K562 (cell line): ENCODE results near the gene TXLNA. TPM values are rescaled to one million over a fixed set of nuclear protein-coding genes. Genes with fewer than 3 reads are reported as not detected.

ENCODE experiments used
- ARID1B ChIP-seq: fragments of 450-650 bp; IDR thresholded peaks from 2 replicates; pipeline ENCODE4 v1.6.1; 2016; ENCODE audit warnings: antibody characterized with exemption, mild to moderate bottlenecking, inconsistent platforms
- CBFA2T3 ChIP-seq: fragments of 450-650 bp; IDR thresholded peaks from 2 replicates; pipeline ENCODE4 v1.6.1; 2017
- CHCHD3 ChIP-seq: fragments of 250-450 bp; sonication (Bioruptor Pico); IDR thresholded peaks from 2 replicates; pipeline ENCODE4 v2.1.2; 2022; ENCODE audit warnings: mild to moderate bottlenecking
- CREM ChIP-seq: IDR thresholded peaks from 2 replicates; pipeline ENCODE4 v1.6.1; 2014; ENCODE audit warnings: antibody characterized with exemption, low read depth
- EGR1 ChIP-seq: fragments of 450-650 bp; conservative IDR thresholded peaks from 2 replicates; pipeline ENCODE4 v1.6.1; 2017; ENCODE audit warnings: mild to moderate bottlenecking
- GABPB1 ChIP-seq: sonication (generic); formaldehyde crosslinking; IDR thresholded peaks from 2 replicates; pipeline ENCODE4 v1.8.0; 2022; ENCODE audit warnings: mild to moderate bottlenecking, missing genetic modification reagents
- GABPB2 ChIP-seq: fragments of 250-450 bp; sonication (Bioruptor Pico); conservative IDR thresholded peaks from 2 replicates; pipeline ENCODE4 v1.5.1; 2021; ENCODE audit warnings: mild to moderate bottlenecking
- JUN ChIP-seq, 2 experiments: sonication (generic) in 1 of 2; formaldehyde crosslinking in 1 of 2; IDR thresholded peaks; 2 replicates each; pipeline versions ENCODE4 v1.6.1 to v1.8.0; 2012 to 2022; ENCODE audit warnings: borderline replicate concordance in 2 of 2, mild to moderate bottlenecking in 2 of 2, improper control_type of control experiment in 1 of 2, low read depth in 1 of 2, low read length in 1 of 2, missing genetic modification reagents in 1 of 2
- KAT7 ChIP-seq: sonication (generic); formaldehyde crosslinking; IDR thresholded peaks from 2 replicates; pipeline ENCODE4 v1.8.0; 2022; ENCODE audit warnings: missing genetic modification reagents, mild to moderate bottlenecking, borderline replicate concordance
- KLF1 ChIP-seq: fragments of 450-650 bp; IDR thresholded peaks from 2 replicates; pipeline ENCODE4 v1.6.1; 2016; ENCODE audit warnings: missing genetic modification characterization, missing compliant biosample characterization
- LCOR ChIP-seq: sonication (generic); formaldehyde crosslinking; IDR thresholded peaks from 2 replicates; pipeline ENCODE4 v1.8.0; 2022; ENCODE audit warnings: mild to moderate bottlenecking, missing genetic modification reagents
- POLR2A ChIP-seq: fragments of 450-650 bp; conservative IDR thresholded peaks from 2 replicates; pipeline ENCODE4 v1.6.1; 2016
- SREBF2 ChIP-seq: sonication (generic); formaldehyde crosslinking; IDR thresholded peaks from 2 replicates; pipeline ENCODE4 v1.4.0; 2020; ENCODE audit warnings: mild to moderate bottlenecking, missing genetic modification reagents
- ZFX ChIP-seq: sonication (generic); formaldehyde crosslinking; IDR thresholded peaks from 2 replicates; pipeline ENCODE4 v1.8.0; 2022; ENCODE audit warnings: mild to moderate bottlenecking, missing genetic modification reagents, moderate library complexity
- ZNF124 ChIP-seq: sonication (generic); formaldehyde crosslinking; IDR thresholded peaks from 2 replicates; pipeline ENCODE4 v1.8.1; 2022; ENCODE audit warnings: missing genetic modification reagents
- polyA plus RNA-seq, 8 experiments: library from polyadenylated mRNA; depleted of rRNA in 4 of 8; stranded (reverse) in 5 of 8; unstranded in 3 of 8; fragments of >200 nt; fragmentation: Nextera tagmentation in 2 of 8; fragmentation: Illumina TruSeq in 1 of 8; extraction: Ambion mirVana in 2 of 8; extraction: Trizol in 1 of 8; gene quantifications; 2 replicates each; pipeline versions ENCODE4 v1.2.1 to v1.2.3, GENCODE V29; 2011 to 2014; ENCODE audit warnings: inconsistent platforms in 1 of 8, missing spikeins in 1 of 8
- total RNA-seq, 7 experiments: library from RNA; depleted of rRNA in 6 of 7; stranded (reverse); fragments of >200 nt in 6 of 7; fragmentation: Illumina TruSeq in 2 of 7; extraction: Trizol in 2 of 7; gene quantifications; 2 replicates each; pipeline versions ENCODE4 v1.2.1 to v1.2.3, GENCODE V29; 2011 to 2021; ENCODE audit warnings: low replicate concordance in 1 of 7
- TF ChIP-seq, protein P1 (sequence below): fragments of 450-650 bp; formaldehyde crosslinking; IDR thresholded peaks from 2 replicates; pipeline ENCODE4 v1.4.0; 2020; ENCODE audit warnings: mild to moderate bottlenecking, moderate library complexity
- TF ChIP-seq, protein P2 (sequence below): fragments of 450-650 bp; IDR thresholded peaks from 2 replicates; pipeline ENCODE4 v1.6.1; 2016; ENCODE audit warnings: mild to moderate bottlenecking
- TF ChIP-seq, protein P3 (sequence below), 2 experiments: IDR thresholded peaks; 2 replicates each; pipeline ENCODE4 v1.6.1; 2011; ENCODE audit warnings: borderline replicate concordance in 1 of 2, control low read depth in 1 of 2, low read depth in 1 of 2, low read length in 1 of 2, mild to moderate bottlenecking in 1 of 2, mixed read lengths in 1 of 2, moderate library complexity in 1 of 2; ENCODE audit not compliant: insufficient read depth in 1 of 2, insufficient read length in 1 of 2, poor library complexity in 1 of 2, severe bottlenecking in 1 of 2; ENCODE audit errors: extremely low read depth in 1 of 2
- TF ChIP-seq, protein P4 (sequence below), 2 experiments: fragments of 450-650 bp; IDR thresholded peaks; 2 replicates each; pipeline ENCODE4 v1.6.1; 2018; ENCODE audit warnings: mild to moderate bottlenecking in 2 of 2, low read depth in 1 of 2; ENCODE audit not compliant: partially characterized antibody in 2 of 2

Gene TXLNA
- total and polyA plus RNA-seq, 9 of the 15 experiments (the other 6 are each of a cell fraction or from before 2014, with no cell fraction given) = 9.2 to 54.5 (median 39.3) TPM

GRCh38 chr1:32241001-32241763 lies 61.7 kb downstream of the TXLNA start (continued):
- TF ChIP-seq, protein P1, sequence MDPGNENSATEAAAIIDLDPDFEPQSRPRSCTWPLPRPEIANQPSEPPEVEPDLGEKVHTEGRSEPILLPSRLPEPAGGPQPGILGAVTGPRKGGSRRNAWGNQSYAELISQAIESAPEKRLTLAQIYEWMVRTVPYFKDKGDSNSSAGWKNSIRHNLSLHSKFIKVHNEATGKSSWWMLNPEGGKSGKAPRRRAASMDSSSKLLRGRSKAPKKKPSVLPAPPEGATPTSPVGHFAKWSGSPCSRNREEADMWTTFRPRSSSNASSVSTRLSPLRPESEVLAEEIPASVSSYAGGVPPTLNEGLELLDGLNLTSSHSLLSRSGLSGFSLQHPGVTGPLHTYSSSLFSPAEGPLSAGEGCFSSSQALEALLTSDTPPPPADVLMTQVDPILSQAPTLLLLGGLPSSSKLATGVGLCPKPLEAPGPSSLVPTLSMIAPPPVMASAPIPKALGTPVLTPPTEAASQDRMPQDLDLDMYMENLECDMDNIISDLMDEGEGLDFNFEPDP (CRISPR knock-in tag) = no peak
- no peak for TF ChIP-seq KAT7 (CRISPR knock-in tag)
- peak; percentile 76 for TF ChIP-seq EGR1
- peak; percentile 73; the same call in 1 of the 2 replicates for TF ChIP-seq ZNF124 (CRISPR knock-in tag)
- no peak for TF ChIP-seq KLF1 (tag)
- peak; percentile 56 for TF ChIP-seq ARID1B
- peak; percentile 69 for TF ChIP-seq ZFX (CRISPR knock-in tag)
- TF ChIP-seq, protein P2, sequence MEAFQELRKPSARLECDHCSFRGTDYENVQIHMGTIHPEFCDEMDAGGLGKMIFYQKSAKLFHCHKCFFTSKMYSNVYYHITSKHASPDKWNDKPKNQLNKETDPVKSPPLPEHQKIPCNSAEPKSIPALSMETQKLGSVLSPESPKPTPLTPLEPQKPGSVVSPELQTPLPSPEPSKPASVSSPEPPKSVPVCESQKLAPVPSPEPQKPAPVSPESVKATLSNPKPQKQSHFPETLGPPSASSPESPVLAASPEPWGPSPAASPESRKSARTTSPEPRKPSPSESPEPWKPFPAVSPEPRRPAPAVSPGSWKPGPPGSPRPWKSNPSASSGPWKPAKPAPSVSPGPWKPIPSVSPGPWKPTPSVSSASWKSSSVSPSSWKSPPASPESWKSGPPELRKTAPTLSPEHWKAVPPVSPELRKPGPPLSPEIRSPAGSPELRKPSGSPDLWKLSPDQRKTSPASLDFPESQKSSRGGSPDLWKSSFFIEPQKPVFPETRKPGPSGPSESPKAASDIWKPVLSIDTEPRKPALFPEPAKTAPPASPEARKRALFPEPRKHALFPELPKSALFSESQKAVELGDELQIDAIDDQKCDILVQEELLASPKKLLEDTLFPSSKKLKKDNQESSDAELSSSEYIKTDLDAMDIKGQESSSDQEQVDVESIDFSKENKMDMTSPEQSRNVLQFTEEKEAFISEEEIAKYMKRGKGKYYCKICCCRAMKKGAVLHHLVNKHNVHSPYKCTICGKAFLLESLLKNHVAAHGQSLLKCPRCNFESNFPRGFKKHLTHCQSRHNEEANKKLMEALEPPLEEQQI = no peak
- TF ChIP-seq POLR2A = no peak
- no peak for TF ChIP-seq GABPB2 (CRISPR knock-in tag)
- TF ChIP-seq, protein P3, sequence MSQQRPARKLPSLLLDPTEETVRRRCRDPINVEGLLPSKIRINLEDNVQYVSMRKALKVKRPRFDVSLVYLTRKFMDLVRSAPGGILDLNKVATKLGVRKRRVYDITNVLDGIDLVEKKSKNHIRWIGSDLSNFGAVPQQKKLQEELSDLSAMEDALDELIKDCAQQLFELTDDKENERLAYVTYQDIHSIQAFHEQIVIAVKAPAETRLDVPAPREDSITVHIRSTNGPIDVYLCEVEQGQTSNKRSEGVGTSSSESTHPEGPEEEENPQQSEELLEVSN (IDR thresholded peaks at IDR 0.05; ENCODE audit: borderline replicate concordance in 1 of 2, extremely low read depth in 1 of 2, insufficient read depth in 1 of 2, insufficient read length in 1 of 2, low read depth in 1 of 2, low read length in 1 of 2, poor library complexity in 1 of 2, severe bottlenecking in 1 of 2) = peak; percentile 82 to 96
- 0 out of 2 replicates have a peak, but pooled peaks have one; percentile 27 for TF ChIP-seq GABPB1 (CRISPR knock-in tag)
- TF ChIP-seq SREBF2 (CRISPR knock-in tag) = no peak
- peak; percentile 72 for TF ChIP-seq JUN (IDR thresholded peaks at IDR 0.05; ENCODE audit: borderline replicate concordance, low read depth, low read length)
- no peak for TF ChIP-seq JUN (CRISPR knock-in tag; IDR thresholded peaks at IDR 0.05; ENCODE audit: borderline replicate concordance)
- TF ChIP-seq CHCHD3 (CRISPR knock-in tag) = no peak
- peak; percentile 40; the same call in 1 of the 2 replicates for TF ChIP-seq CREM
- TF ChIP-seq, protein P4, sequence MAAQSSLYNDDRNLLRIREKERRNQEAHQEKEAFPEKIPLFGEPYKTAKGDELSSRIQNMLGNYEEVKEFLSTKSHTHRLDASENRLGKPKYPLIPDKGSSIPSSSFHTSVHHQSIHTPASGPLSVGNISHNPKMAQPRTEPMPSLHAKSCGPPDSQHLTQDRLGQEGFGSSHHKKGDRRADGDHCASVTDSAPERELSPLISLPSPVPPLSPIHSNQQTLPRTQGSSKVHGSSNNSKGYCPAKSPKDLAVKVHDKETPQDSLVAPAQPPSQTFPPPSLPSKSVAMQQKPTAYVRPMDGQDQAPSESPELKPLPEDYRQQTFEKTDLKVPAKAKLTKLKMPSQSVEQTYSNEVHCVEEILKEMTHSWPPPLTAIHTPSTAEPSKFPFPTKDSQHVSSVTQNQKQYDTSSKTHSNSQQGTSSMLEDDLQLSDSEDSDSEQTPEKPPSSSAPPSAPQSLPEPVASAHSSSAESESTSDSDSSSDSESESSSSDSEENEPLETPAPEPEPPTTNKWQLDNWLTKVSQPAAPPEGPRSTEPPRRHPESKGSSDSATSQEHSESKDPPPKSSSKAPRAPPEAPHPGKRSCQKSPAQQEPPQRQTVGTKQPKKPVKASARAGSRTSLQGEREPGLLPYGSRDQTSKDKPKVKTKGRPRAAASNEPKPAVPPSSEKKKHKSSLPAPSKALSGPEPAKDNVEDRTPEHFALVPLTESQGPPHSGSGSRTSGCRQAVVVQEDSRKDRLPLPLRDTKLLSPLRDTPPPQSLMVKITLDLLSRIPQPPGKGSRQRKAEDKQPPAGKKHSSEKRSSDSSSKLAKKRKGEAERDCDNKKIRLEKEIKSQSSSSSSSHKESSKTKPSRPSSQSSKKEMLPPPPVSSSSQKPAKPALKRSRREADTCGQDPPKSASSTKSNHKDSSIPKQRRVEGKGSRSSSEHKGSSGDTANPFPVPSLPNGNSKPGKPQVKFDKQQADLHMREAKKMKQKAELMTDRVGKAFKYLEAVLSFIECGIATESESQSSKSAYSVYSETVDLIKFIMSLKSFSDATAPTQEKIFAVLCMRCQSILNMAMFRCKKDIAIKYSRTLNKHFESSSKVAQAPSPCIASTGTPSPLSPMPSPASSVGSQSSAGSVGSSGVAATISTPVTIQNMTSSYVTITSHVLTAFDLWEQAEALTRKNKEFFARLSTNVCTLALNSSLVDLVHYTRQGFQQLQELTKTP (IDR thresholded peaks at IDR 0.05; ENCODE audit: low read depth in 1 of 2, partially characterized antibody in 2 of 2) = no peak
- peak; percentile 13; the same call in 1 of the 2 replicates for TF ChIP-seq CBFA2T3
- TF ChIP-seq LCOR (CRISPR knock-in tag) = 0 out of 2 replicates have a peak, but pooled peaks have one; percentile 34
